Activated CD4-positive, CD25-positive, alpha-beta regulatory T cell treated with anti-CD3 and anti-CD28 coated beads, Interleukin-2, amount 50 U/mL, for 72 hours (primary cell): Measurements from ENCODE around the gene CHMP4B.

ENCODE experiments used
- DNase-seq: peaks from one replicate; pipeline ENCODE4 v3.0.0; 2021

The CHMP4B gene

GRCh38 chr20:33822423-33822822 is 11.3 kb downstream of the CHMP4B start:
- no peak for DNase-seq

DNA sequence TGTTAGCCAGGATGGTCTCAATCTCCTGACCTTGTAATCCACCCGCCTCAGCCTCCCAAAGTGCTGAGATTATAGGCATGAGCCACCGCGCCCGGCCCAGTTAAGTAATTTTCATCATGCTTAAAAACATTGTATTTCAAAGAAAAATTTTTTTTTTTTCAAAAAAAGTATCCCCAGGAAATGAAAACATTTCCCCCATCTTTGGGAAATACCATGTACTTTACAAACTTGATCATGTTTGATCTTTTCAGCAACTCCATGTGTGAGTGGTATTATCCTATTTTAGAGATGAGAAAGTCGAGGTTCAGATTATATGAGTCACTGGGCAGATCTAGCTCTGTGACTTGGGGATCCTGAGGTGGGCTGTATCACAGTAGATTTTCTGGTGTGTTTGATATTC is 11.8 kb downstream of the CHMP4B start:
- DNase-seq: no peak

DNA sequence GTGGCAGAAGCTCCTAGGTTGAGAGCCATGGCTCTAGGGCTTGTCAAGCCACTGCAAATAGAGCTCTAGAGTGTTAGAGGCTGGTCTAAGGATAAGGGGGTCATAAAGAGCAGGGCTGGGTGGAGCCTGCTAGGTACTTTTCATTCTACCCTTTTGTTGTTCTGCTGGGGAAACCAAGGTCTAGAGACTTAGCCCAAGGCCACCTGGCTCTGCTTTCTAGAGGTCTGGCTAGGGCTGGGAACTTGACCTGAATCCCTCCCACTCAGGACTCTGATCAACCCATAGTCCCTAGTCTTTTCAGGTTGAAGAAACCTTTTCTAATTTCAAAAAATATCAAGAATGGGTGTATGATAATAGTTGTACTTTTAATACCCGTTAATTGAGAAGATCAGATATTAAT is 13.7 kb downstream of the CHMP4B start:
- DNase-seq: no peak

GRCh38 chr20:33825340-33826269 is 14.5 kb downstream of the CHMP4B start:
- no peak for DNase-seq

DNA sequence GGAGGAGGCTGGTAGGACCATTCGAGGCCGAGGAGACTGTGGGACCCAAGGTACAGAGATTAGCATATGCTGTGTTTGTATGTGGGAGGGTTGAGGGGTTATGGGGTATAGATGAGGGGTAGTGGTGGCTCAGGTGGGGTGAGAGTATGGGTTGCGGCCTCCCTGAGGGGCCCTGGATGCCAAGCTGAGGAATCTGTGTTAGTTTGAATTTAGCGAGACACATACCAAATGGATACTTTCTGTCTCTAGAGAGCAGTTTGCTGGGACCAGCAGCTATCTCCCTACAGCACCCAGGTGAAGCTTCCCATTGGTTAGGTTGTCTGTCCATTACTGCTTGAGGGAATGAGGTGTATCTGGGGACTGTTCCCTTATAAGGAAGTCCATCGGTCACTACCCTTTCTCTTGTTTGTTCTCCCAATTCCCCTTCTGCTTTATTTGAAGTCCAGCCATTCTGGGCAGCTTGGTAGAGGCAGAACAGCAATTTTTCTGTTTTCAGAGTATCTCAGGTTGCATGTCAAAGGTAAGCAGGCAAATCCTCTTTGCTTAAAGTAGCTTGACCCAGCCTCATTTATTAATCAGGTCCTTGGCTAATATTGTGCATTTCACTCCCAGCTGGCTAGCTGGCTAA is 15.2 kb downstream of the CHMP4B start:
- no peak for DNase-seq

- DNase-seq: no peak
Observed at GRCh38 chr20:33827109-33827508, 16.0 kb downstream of the CHMP4B start.

- no peak for DNase-seq
Observed at GRCh38 chr20:33827634-33828325, 16.6 kb downstream of the CHMP4B start.

DNA sequence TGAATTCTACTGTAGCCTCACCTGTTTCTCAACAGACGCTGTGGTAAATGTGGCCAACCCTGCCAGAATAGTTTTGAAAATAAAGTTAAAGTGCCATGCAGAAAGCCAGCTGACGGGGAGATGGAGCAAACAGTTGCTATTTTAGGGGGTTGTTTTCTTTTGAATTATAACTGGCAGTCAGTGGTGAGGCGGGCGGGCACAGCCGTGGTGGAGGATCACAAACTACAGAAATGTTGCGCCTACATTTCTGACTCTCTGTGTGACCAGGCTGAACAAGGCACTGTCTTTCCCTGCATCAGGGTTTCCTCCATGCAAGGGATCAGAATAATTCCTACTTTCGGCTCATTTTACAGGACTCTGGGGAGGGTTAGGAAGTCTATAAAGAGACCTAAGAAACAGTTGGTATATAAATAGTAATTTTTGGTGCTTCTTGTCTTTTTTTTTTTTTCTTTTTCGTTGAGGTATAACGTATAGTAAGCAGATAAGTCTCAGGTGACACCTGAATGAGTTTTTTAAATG is 17.2 kb downstream of the CHMP4B start:
- no peak for DNase-seq

GRCh38 chr20:33828967-33829560 is 17.9 kb downstream of the CHMP4B start:
- DNase-seq: no peak

GRCh38 chr20:33829636-33830035 is 18.5 kb downstream of the CHMP4B start:
- no peak for DNase-seq

DNA sequence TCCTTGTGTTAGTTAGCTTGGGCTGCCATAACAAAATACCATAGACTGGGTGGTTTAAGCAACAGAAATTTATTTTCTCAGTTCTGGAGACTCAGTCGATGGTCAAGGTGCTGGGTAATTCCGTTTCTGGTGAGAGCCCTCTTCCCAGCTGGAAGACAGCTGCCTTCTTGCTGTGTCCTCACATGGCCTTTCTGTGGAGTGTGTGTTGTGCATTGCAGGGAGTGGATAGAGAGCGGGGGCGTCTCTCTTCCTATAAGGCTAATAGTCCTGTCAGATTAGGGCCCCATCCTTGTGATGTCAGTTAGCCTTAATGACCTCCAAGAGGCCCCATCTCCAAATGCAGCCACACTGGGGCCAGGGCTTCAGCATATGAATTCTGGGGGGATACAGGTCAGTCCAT is 19.2 kb downstream of the CHMP4B start:
- DNase-seq: no peak

DNA sequence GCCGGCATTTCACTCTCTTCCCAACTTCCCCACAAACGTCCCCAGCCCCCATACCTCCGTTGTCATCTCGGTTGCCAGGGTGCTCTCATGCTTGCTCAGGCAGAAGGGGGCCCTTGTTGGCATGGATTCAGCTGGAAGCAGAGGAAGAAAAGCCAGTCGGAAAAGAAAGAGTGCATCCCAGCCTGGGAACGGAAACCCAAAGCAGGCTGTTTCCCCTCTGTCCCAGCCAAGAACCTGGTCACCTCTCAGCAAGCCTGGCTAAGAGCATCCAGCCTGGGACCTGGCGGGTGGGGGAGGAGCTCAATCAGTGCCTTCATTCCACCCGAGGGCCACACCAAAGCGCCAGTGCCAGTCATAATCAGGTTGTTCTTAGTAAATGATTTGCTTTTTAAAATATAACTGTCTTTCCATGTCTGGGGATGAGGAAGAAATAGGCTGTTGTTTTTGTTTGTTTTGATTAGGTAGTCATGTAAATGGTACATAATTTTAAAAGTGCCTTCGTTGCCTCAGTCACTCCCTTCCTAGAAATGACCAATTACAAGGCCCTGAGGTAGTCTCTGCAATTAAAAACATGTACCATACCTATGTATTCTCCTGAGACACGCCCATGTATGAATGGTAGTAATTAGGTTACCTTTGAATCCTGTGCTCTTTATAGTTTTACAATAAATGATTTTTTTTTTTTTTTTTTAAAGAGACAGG is 21.1 kb downstream of the CHMP4B start:
- DNase-seq: no peak

DNA sequence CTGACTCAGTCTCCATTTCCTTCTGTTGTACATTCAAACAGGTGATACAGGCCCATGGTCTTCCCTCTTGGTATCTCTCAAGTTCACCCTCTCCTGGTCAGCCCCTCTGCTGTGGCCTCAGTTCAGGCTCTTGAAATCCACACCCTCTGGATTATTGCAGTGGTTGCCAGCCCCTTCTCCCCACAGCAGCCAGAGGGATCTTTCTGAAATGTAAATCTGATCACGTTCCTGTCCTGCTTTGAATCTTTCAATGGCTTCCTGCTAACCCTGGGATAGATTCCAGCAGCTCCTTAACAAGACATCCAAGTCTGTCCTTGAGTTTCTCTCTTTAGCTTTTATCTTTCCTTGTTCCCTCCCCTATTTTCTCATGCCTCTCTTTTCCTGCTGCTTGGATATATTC is 22.2 kb downstream of the CHMP4B start:
- DNase-seq: no peak

- DNase-seq: no peak
Observed at GRCh38 chr20:33835615-33836172, 24.5 kb downstream of the CHMP4B start.

- DNase-seq: no peak
Observed at GRCh38 chr20:33836277-33836676, 25.1 kb downstream of the CHMP4B start.

DNA sequence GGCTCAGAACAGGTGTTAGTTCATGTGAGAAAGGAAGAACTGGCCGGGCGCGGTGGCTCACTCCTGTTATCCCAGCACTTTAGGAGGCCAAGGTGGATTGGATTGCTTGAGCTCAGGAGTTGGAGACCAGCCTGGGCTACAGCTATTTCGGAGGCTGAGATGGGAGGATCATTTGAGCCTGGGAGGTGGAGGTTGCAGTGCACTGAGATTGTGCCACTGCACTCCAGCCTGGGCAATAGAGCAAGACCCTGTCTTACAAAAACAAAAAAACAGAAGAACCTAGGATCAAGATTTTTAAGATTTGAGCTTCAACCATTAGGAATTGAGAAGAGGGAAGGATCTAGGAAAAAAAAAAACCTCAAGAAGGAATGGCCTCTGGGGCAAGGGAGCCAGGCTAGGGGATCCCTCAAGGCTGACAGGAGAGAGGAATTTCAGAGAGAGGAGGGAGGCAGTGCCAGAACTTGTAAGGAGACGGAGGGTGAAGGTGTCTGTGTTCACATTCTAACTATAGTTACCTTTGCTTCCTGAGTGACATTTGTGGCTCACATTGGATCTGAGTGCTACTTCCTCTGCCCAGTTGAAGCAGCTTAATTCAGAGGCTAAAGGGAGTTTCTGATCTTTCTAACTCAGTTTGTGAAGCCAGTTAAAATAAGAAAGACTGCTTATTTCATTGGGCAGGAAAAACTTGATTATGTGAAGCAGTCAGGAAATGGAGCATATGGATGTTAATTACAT is 26.1 kb downstream of the CHMP4B start:
- DNase-seq: no peak

- DNase-seq: no peak
Observed at GRCh38 chr20:33838035-33838864, 27.1 kb downstream of the CHMP4B start.

- no peak for DNase-seq
Observed at GRCh38 chr20:33839591-33839990, 28.4 kb downstream of the CHMP4B start.

GRCh38 chr20:33840160-33840559 is 29.0 kb downstream of the CHMP4B start:
- DNase-seq: no peak

DNA sequence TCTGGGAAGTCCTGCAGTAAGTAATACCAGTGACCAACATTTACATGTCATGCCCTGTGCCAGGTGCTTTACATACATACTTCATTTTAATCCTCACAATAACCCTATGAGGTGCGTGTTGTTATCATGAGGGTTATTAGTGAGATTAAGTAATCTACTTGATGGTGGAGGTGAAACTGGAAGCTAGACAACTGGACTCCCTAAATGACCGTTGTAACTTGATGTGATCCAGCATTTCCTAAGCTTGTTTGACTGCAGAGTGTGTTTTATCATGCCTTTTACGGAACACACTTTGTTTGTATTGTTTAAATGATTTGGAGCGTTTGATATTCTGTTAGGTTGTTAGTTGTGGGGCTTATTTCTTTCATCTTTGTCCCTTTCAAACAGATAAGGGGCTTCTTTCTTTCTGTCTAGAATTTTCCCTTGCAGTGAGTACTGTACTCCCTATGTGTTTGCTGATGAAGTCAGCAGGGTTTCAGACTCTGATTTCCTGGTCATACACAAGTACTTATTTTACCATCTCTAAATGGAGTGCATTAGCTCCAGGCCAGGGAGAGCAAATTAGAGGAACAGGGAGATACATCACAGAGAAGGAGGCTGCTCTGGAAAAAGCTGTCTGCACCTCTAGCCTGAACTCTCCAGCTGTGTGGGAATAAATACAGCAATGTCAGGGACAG is 29.7 kb downstream of the CHMP4B start:
- DNase-seq: no peak
